Astrocyte of the spinal cord (primary cell): ENCODE results near the gene FCHSD2.
"Not testable (repeated sequence)": the region's sequence is repeated elsewhere in the genome, so short reads cannot be mapped to it uniquely, and the experiment has no call there.

Experiments used
- DNase-seq: peaks from one replicate; pipeline ENCODE4 v3.0.0; 2011; ENCODE audit warnings: low read depth, low spot score
- H3K4me3 ChIP-seq: 2 replicates; pipeline ENCODE4 v1.5.1; 2011; ENCODE audit warnings: low read depth, mild to moderate bottlenecking, low read length, moderate library complexity
- in situ Hi-C: cut with HindIII; loops from 2 replicates; pipeline ENCODE4 v1.10.0; 2017; ENCODE audit warnings: low sequenced_read_pairs
- TF ChIP-seq, protein P1 (sequence below): IDR thresholded peaks from 2 replicates; pipeline ENCODE4 v1.5.1; 2012; ENCODE audit warnings: low read depth, mild to moderate bottlenecking, low read length, inconsistent platforms

Gene FCHSD2

DNA sequence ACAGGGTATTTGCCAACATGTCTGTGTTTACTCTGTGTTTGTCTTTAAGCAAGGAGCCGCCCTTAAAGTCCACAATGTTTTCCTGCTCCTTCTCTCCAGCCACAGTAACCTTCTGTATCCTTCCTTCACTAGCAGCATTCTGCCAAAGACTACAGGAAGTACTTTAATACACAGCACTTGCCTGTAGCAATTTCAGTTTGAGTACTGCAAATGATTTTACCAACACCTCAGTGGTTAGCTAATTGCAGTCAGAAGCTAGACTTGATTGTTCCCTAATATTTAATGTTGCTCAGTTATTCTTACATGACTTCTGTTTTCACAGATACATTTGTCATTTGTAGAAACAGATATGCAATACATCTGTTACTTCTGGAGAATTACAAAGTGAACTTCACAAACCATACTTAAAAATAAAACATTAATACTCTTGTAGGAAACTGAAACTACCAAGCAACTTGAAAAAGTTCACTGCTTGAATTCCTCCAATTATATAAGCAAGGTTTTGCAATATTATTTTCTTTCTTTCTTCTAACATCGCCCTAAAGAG lies 69.1 kb downstream of the FCHSD2 start:
- TF ChIP-seq, protein P1, sequence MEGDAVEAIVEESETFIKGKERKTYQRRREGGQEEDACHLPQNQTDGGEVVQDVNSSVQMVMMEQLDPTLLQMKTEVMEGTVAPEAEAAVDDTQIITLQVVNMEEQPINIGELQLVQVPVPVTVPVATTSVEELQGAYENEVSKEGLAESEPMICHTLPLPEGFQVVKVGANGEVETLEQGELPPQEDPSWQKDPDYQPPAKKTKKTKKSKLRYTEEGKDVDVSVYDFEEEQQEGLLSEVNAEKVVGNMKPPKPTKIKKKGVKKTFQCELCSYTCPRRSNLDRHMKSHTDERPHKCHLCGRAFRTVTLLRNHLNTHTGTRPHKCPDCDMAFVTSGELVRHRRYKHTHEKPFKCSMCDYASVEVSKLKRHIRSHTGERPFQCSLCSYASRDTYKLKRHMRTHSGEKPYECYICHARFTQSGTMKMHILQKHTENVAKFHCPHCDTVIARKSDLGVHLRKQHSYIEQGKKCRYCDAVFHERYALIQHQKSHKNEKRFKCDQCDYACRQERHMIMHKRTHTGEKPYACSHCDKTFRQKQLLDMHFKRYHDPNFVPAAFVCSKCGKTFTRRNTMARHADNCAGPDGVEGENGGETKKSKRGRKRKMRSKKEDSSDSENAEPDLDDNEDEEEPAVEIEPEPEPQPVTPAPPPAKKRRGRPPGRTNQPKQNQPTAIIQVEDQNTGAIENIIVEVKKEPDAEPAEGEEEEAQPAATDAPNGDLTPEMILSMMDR = no peak
- in situ Hi-C loops = no loop called here
- peak; percentile 31 for DNase-seq
- H3K4me3 ChIP-seq = no peak overlapping the region

DNA sequence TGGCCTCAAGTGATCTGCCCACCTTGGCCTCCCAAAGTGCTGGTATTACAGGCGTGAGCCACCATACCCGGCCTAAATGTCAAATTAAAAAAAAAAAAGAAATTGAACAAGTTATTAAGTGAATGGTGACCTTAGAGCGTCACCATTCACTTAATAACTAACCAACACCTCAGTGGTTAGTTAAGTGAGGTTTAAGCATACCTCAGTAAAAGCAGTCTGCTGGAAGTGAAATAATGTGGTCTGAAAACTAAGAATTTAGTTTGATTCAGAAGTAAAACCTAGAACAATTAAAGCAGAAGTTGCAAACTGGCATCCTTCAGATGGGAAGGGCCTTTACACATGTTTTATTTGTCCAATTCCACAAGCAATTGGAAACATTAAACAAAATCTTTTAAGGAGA lies 71.5 kb downstream of the FCHSD2 start:
- in situ Hi-C loops = no loop called here
- TF ChIP-seq, protein P1 = no peak
- DNase-seq = no peak
- H3K4me3 ChIP-seq = no peak overlapping the region

GRCh38 chr11:73061857-73062424 lies 80.2 kb downstream of the FCHSD2 start:
- DNase-seq, H3K4me3 ChIP-seq, in situ Hi-C loops: not testable (repeated sequence)

GRCh38 chr11:73061434-73061833 lies 80.7 kb downstream of the FCHSD2 start:
- in situ Hi-C loops, H3K4me3 ChIP-seq, DNase-seq: not testable (repeated sequence)

DNA sequence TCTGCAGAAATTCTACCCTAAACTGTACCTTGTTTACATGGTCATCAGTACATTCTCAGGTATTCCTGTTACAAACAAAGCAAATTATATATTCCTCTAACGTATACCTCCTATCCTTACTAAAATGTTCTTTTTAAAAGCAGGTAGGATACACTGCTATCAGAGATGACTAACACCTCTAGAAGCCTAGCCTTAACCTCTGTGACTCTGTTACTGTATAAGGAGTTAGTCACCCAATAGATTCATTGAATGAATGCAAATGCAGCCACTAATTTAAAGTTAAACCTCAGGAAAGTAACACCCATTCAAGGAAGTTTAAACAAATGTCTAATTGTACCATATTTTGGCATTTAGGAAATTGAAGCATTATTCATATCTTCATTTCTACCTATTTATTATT lies 82.2 kb downstream of the FCHSD2 start:
- no peak overlapping the region for H3K4me3 ChIP-seq
- in situ Hi-C loops = no loop called here
- DNase-seq = no peak
- TF ChIP-seq, protein P1 = no peak

DNA sequence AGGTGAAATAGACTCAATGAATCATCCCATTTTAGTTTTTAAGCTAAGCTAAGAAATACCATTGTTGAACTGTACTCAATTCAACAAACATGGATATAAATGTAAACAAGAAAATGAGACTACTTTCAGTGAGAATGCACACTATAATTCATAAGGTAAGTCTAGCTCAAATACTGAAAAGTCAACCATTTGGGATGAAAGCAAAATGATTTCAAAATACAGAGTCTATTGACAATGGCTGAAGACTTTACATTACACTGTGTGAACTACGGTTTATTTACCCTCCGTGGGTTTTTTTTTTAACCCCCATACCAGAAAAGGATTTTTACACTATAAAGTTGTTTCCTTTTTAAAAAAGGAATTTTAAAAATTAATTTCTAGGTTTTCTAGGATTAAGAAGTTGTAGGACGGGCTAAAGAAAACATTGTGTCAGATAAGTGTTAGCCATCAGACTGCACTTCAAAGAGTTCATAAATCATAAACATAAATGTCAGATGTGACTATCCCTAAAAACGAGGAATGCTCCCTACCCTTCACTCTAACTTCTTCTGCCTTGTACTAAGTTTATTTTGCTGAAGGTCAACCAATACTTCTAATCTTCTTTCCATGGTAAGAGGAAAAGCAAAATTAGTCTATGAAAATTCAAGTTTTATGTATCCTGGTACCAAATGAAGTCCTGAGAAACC lies 83.0 kb downstream of the FCHSD2 start:
- TF ChIP-seq, protein P1 = no peak
- DNase-seq = no peak
- H3K4me3 ChIP-seq = no peak overlapping the region
- in situ Hi-C loops = no loop called here

DNA sequence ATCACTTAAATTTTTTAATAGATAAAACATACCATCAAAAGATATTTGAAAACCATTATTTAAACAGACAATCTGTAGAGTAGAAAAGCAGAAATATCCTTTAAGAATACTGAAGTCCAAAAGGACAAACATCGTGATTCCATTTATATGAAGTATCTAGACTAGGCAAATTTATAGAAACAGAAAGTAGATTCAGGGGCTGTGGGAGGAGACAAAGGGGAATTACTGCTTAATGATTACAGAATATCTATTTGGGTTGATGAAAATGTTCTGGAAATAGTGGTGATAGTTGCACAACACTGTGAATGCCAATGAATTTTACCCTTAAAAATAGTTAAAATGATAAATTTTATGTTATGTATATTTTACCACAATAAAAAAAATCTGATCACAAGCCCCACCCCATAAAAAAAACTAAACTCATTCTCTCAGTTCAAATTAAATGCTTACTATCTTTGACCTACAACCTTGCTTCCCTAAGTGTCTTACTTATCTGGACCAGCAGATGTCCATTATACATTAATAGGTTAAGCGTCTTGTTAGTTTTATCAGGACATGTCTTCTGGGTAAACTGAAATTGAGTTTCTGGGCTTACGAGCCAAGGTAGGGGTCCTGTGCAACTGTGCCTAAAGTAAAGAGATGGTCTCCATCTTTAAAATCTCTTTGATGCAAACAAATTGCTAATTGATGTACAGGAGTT lies 86.3 kb downstream of the FCHSD2 start:
- H3K4me3 ChIP-seq = no peak overlapping the region
- in situ Hi-C loops = no loop called here
- TF ChIP-seq, protein P1 = no peak
- DNase-seq = no peak
